K562 (cell line): ENCODE measurements around the gene DRAXIN. TPM values are rescaled to one million over a fixed set of nuclear protein-coding genes. Genes with fewer than 3 reads are reported as not detected.
A peak's percentile ranks its signal among the peaks of the same experiment; 100 is the strongest.

ENCODE experiments used
- BRCA1 ChIP-seq, 2 experiments: fragments of 450-650 bp in 1 of 2; sonication (generic) in 1 of 2; formaldehyde crosslinking in 1 of 2; IDR thresholded peaks; 2 replicates each; pipeline versions ENCODE4 v1.5.0 to v1.6.1; 2017 to 2020; ENCODE audit warnings: mild to moderate bottlenecking in 1 of 2, missing genetic modification reagents in 1 of 2
- CBFA2T2 ChIP-seq: fragments of 450-650 bp; conservative IDR thresholded peaks from 2 replicates; pipeline ENCODE4 v1.6.1; 2017; ENCODE audit warnings: mild to moderate bottlenecking
- CHAMP1 ChIP-seq: fragments of 450-650 bp; IDR thresholded peaks from 2 replicates; pipeline ENCODE4 v1.6.1; 2016; ENCODE audit warnings: mild to moderate bottlenecking
- GATAD2A ChIP-seq: fragments of 450-650 bp; IDR thresholded peaks from 2 replicates; pipeline ENCODE4 v1.6.1; 2017
- IRF9 ChIP-seq: fragments of 450-650 bp; IDR thresholded peaks from 2 replicates; pipeline ENCODE4 v1.6.1; 2016; ENCODE audit warnings: missing biosample characterization, missing genetic modification characterization
- KDM1A ChIP-seq, 2 experiments: fragments of 450-650 bp; IDR thresholded peaks; 2 replicates each; pipeline ENCODE4 v1.6.1; 2016; ENCODE audit warnings: mild to moderate bottlenecking in 2 of 2
- MNT ChIP-seq, 2 experiments: fragments of 450-650 bp; conservative IDR thresholded peaks; 2 replicates each; pipeline ENCODE4 v1.6.1; 2017; ENCODE audit warnings: mild to moderate bottlenecking in 2 of 2, moderate library complexity in 2 of 2
- NEUROD1 ChIP-seq: fragments of 150-350 bp; IDR thresholded peaks from 2 replicates; pipeline ENCODE4 v1.6.1; 2014; ENCODE audit warnings: borderline replicate concordance, low read length, low read depth; ENCODE audit not compliant: partially characterized antibody
- PRPF4 ChIP-seq: fragments of 200-400 bp; formaldehyde crosslinking; IDR thresholded peaks from one replicate; pipeline ENCODE4 v1.6.1; 2017; ENCODE audit warnings: low read length, low read depth, mild to moderate bottlenecking; ENCODE audit not compliant: insufficient read depth, poor library complexity, severe bottlenecking
- PYGO2 ChIP-seq: fragments of 450-650 bp; IDR thresholded peaks from 2 replicates; pipeline ENCODE4 v1.6.1; 2016; ENCODE audit warnings: mild to moderate bottlenecking, missing genetic modification characterization, moderate library complexity, missing compliant biosample characterization
- RNF2 ChIP-seq: sonication (generic); IDR thresholded peaks from 2 replicates; pipeline ENCODE4 v1.6.1; 2016
- SFPQ ChIP-seq: fragments of 200-400 bp; formaldehyde crosslinking; IDR thresholded peaks from 2 replicates; pipeline ENCODE4 v1.6.1; 2017; ENCODE audit warnings: mild to moderate bottlenecking, low read depth, low read length, moderate library complexity
- SREBF1 ChIP-seq: fragments of 150-350 bp; IDR thresholded peaks from 2 replicates; pipeline ENCODE4 v1.6.1; 2014; ENCODE audit warnings: antibody characterized with exemption, low read depth, low read length, borderline replicate concordance
- SRSF1 ChIP-seq: fragments of 200-400 bp; formaldehyde crosslinking; IDR thresholded peaks from 2 replicates; pipeline ENCODE4 v1.6.1; 2017; ENCODE audit warnings: mild to moderate bottlenecking, low read depth, low read length, moderate library complexity
- STAT5B ChIP-seq: fragments of 250-450 bp; sonication (Bioruptor Pico); IDR thresholded peaks from 2 replicates; pipeline ENCODE4 v1.8.0; 2021; ENCODE audit warnings: mild to moderate bottlenecking, inconsistent platforms
- TBL1XR1 ChIP-seq, 2 experiments: IDR thresholded peaks; 2 replicates each; pipeline ENCODE4 v1.6.1; 2012; ENCODE audit warnings: improper control_type of control experiment in 2 of 2, low read length in 2 of 2, mild to moderate bottlenecking in 1 of 2
- TCF15 ChIP-seq: fragments of 250-450 bp; sonication (Bioruptor Pico); IDR thresholded peaks from 2 replicates; pipeline ENCODE4 v1.8.0; 2022; ENCODE audit warnings: moderate library complexity, mild to moderate bottlenecking, inconsistent platforms
- ZFPM2 ChIP-seq: fragments of 250-450 bp; sonication (Bioruptor Pico); IDR thresholded peaks from 2 replicates; pipeline ENCODE4 v1.5.1; 2022; ENCODE audit warnings: mild to moderate bottlenecking
- ZNF224 ChIP-seq: sonication (generic); formaldehyde crosslinking; IDR thresholded peaks from 2 replicates; pipeline ENCODE4 v1.8.0; 2022; ENCODE audit warnings: mild to moderate bottlenecking, missing genetic modification reagents
- ZNF274 ChIP-seq: IDR thresholded peaks from 2 replicates; pipeline ENCODE4 v1.6.1; 2011; ENCODE audit warnings: low read depth, mild to moderate bottlenecking, low read length, moderate library complexity, borderline replicate concordance
- polyA plus RNA-seq, 8 experiments: library from polyadenylated mRNA; depleted of rRNA in 4 of 8; stranded (reverse) in 5 of 8; unstranded in 3 of 8; fragments of >200 nt; fragmentation: Nextera tagmentation in 2 of 8; fragmentation: Illumina TruSeq in 1 of 8; extraction: Ambion mirVana in 2 of 8; extraction: Trizol in 1 of 8; gene quantifications; 2 replicates each; pipeline versions ENCODE4 v1.2.1 to v1.2.3, GENCODE V29; 2011 to 2014; ENCODE audit warnings: inconsistent platforms in 1 of 8, missing spikeins in 1 of 8
- total RNA-seq, 7 experiments: library from RNA; depleted of rRNA in 6 of 7; stranded (reverse); fragments of >200 nt in 6 of 7; fragmentation: Illumina TruSeq in 2 of 7; extraction: Trizol in 2 of 7; gene quantifications; 2 replicates each; pipeline versions ENCODE4 v1.2.1 to v1.2.3, GENCODE V29; 2011 to 2021; ENCODE audit warnings: low replicate concordance in 1 of 7

DRAXIN gene
- total and polyA plus RNA-seq, 9 of the 15 experiments (the other 6 are each of a cell fraction or from before 2014, with no cell fraction given) = 0.01 to 0.04 (median 0.01) TPM; not detected in 6

- no peak for TF ChIP-seq TCF15 (CRISPR knock-in tag)
- TF ChIP-seq CBFA2T2 = no peak
- TF ChIP-seq SREBF1 = no peak
- TF ChIP-seq MNT (conservative IDR thresholded peaks at IDR 0.05) = no peak
- no peak for TF ChIP-seq CHAMP1
- no peak for TF ChIP-seq IRF9 (tag)
- no peak for TF ChIP-seq ZFPM2
- no peak for TF ChIP-seq BRCA1 (IDR thresholded peaks at IDR 0.05)
- TF ChIP-seq BRCA1 (CRISPR knock-in tag; IDR thresholded peaks at IDR 0.05) = 0 out of 2 replicates have a peak, but pooled peaks have one; percentile 49
- TF ChIP-seq KDM1A (IDR thresholded peaks at IDR 0.05) = peak; percentile 51 to 62
- TF ChIP-seq STAT5B (CRISPR knock-in tag) = no peak
- TF ChIP-seq RNF2 = no peak
- no peak for TF ChIP-seq TBL1XR1 (IDR thresholded peaks at IDR 0.05; ENCODE audit: low read length in 2 of 2)
- no peak for TF ChIP-seq ZNF274
- no peak for TF ChIP-seq GATAD2A
- TF ChIP-seq SFPQ = no peak
- TF ChIP-seq NEUROD1 = no peak
- TF ChIP-seq SRSF1 = no peak
- no peak for TF ChIP-seq PRPF4
- TF ChIP-seq PYGO2 (tag) = no peak
- TF ChIP-seq ZNF224 = no peak
Observed at GRCh38 chr1:11652203-11652780, 39.2 kb upstream of the DRAXIN start (continued).
